Subcutaneous adipose tissue (tissue), 4 donors: ENCODE measurements around the gene BEAN1. TPM values are rescaled to one million over a fixed set of nuclear protein-coding genes. Genes with fewer than 3 reads are reported as not detected.

ENCODE experiments used
- total RNA-seq, 4 donors: library from RNA; depleted of rRNA; stranded (reverse); fragments of >200 nt; gene quantifications; one replicate each; pipeline ENCODE4 v1.1.0, GENCODE V29; 2016
- TF ChIP-seq, protein P1 (sequence below): fragments of 450-650 bp; IDR thresholded peaks from one replicate; pipeline ENCODE4 v1.5.1; 2016; ENCODE audit warnings: low read depth, mild to moderate bottlenecking, control low read depth, antibody characterized with exemption, moderate library complexity

The BEAN1 gene
- total RNA-seq, 4 donors from 2014 or later = 0.88 TPM; not detected in 3

DNA sequence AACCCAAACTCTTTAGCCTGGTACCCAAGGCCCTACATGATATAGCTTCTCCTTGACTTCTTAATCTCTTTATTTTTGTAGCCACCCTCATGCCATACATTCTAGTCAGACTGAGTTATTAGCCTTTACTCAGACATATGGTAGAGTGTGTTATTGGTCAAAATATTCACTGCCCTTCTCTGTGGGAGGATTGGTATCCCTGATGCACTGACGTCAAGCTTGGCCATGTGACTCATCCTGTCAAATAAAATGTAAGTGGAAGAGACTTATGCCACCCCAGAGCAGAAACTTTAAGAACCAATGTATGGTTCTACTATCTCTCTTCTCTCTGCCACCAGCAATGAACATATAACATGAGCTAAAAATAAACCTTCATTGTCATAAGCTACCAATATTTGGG lies 12.2 kb upstream of the BEAN1 start:
- TF ChIP-seq, protein P1, sequence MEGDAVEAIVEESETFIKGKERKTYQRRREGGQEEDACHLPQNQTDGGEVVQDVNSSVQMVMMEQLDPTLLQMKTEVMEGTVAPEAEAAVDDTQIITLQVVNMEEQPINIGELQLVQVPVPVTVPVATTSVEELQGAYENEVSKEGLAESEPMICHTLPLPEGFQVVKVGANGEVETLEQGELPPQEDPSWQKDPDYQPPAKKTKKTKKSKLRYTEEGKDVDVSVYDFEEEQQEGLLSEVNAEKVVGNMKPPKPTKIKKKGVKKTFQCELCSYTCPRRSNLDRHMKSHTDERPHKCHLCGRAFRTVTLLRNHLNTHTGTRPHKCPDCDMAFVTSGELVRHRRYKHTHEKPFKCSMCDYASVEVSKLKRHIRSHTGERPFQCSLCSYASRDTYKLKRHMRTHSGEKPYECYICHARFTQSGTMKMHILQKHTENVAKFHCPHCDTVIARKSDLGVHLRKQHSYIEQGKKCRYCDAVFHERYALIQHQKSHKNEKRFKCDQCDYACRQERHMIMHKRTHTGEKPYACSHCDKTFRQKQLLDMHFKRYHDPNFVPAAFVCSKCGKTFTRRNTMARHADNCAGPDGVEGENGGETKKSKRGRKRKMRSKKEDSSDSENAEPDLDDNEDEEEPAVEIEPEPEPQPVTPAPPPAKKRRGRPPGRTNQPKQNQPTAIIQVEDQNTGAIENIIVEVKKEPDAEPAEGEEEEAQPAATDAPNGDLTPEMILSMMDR = no peak

DNA sequence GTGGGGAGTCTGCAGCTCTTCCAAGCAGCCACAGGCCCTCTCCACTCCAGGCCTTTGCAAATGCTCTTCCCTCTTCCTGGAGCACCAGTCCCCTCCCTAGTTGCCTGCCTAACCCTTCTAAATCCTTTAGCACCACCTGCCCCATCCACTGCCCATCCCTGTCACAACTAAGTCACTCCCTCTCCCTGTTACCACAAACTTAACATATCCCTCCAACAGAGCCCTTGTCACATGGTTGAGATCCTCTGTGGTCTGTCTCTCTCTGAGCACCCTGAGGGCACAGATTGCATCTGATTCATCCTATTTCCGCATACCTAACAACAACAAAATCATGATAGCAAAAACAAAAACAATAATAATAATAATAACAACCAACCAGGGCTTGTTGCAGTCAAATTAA lies 11.0 kb upstream of the BEAN1 start:
- TF ChIP-seq, protein P1 = no peak

DNA sequence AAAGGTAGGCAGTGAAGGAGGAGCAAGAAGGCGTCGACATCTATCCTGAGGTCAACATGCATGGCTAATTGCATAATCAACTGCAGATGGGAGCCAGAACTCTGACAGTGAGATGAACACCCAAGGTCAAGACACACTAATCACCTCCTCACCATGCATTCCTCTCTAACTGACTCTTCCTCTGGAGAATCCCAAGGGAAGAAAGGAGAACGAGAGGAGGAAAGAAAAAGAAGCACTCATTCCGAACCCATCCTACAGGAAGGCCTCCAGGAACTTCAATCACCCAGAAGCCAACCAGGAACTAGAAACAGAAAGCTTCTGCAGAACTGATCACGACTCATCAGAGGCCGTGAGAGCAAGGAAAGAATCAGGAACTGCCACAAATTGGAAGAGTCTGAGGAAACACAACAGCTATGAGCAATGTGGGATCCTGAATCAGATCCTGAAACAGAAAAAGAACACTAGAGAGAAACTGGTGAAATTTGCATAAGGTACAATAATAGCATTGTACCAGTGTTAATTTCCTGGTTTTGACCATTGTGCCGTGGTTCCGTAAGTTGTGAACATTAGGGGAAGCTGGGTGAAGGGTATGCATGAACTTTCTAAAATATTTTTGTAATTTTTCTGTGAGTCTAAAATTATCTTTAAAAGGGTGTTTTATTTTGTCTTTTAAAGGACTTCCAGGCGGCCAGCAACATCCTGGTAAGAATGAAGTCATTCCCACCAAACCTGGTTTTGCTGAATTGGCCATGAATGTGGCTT lies 10.0 kb upstream of the BEAN1 start:
- TF ChIP-seq, protein P1 = no peak

DNA sequence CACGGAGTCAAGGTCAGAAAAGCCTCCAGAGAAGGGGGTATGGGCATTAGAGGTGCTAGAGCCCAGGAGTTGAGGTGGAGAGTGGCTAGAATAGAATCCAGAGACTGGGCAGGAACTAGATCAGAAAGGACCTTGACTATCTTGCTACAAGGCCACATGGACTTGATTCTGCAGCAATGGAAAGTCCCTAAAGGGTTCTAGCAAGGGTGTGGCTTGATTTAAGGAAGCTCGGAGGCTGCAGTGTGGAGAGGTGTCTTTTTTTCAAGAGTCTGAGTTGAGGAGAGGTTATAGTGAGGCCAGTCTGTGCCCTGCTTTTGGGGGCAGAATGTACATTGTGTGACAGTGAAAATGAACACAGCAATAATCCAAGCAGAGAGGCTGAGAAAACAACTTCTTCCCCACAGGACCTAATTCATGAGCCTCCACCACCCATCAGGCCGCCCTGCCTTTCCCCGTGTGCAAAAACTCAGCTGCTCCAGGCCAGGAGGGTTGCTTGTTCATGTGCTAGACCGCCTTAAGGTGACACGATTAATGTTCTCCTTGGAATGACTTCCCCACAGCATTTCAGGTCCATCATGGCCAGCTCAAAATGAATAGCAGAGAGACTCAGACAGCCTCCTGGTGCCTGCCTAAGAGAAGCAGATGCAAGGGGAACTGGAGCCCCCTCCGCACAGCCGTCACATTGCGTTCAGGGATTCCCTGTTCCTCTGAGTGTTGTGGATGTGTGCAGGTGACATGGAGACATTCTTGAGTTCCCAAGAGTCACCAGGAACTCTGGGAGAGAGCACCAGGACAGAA lies 8.7 kb upstream of the BEAN1 start:
- TF ChIP-seq, protein P1 = no peak

DNA sequence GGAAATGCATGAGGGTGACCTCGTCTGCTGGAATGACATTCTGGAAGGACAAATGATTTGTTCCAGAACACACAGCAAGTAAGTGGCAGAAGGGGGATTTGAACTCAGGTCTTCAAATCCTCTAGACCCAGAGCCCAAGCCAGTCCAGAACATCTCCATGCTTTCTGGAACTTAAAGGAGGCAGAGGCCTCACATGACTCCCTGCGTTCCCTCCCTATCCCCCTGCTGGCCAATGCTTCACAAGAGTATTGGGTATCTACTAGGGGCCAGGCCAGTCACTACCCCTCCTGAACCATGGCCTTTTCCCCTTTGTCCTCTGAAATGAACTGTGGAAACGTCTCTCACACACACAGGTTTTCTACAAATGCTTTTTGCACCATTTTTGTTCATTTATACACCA lies 7.6 kb upstream of the BEAN1 start:
- TF ChIP-seq, protein P1 = no peak

DNA sequence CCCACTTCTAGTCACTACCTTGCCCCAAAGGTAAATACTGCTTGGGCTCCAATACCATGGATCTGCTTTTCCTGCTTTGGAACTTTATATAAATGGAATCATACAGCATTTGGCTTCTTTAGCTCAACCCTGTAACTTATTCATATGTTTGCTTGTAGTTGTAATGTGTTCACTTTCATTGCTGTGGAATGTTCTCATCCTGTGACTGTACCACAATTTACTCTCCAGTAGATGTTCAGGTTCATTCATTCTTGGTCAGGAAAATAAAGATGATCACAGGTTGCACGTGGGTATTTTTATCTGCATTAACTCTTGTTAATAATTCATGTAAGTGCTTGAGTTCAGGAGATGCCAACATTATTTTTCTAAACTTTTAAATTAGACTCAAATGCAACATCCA lies 6.7 kb upstream of the BEAN1 start:
- TF ChIP-seq, protein P1 = no peak

DNA sequence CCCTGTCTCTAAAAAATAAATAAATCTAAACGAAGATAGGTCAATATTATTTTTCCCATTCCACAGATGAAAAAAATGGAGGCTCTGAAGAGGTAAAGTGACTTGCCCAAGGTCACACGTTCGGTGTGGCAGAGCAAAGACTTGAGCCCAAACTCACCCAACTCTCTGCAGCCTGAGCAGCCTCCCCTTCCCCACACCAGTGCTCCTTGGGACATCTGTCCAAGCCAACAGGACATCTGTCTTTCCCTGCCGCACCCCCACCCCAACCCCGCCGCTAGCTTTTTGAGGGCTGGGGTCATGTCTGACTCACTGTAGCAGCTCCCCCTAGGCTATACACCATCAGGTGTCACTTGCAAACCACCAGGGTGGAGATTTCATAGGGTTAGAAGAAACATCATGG lies 5.2 kb upstream of the BEAN1 start:
- TF ChIP-seq, protein P1 = no peak
